ENCODE data around the gene NGEF.

Gene NGEF

GRCh38 chr2:232885264-232885961 is 127.6 kb downstream of the NGEF start:
- no peak overlapping the region for H3K4me3 ChIP-seq (ENCODE audit: low read length)
- H3K9me3 ChIP-seq (ENCODE audit: low read length) = no peaks in the 10 kb centered on the region

GRCh38 chr2:232884549-232885263 is 128.3 kb downstream of the NGEF start:
- H3K27me3 ChIP-seq (ENCODE audit: insufficient read depth, low read length) = no peaks in the 10 kb centered on the region
- H2AFZ ChIP-seq (ENCODE audit: low read depth, low read length) = no peak overlapping the region
- no peaks in the 10 kb centered on the region for H3K4me1 ChIP-seq (ENCODE audit: insufficient read depth, low read length)
- H3K4me3 ChIP-seq (ENCODE audit: low read length) = no peak overlapping the region
- H3K9me3 ChIP-seq (ENCODE audit: low read length) = no peaks in the 10 kb centered on the region
- H3K36me3 ChIP-seq (ENCODE audit: insufficient read depth, low read length) = no peaks in the 10 kb centered on the region

More at GRCh38 chr2:232885264-232885961, 127.6 kb downstream of the NGEF start:
- Histone ChIP-seq H3K27me3 (ENCODE audit: insufficient read depth, low read length) (no peaks in the 10 kb centered on the region), H2AFZ (ENCODE audit: low read depth, low read length) (no peak overlapping the region), H3K4me1 (ENCODE audit: insufficient read depth, low read length) (no peaks in the 10 kb centered on the region), H3K36me3 (ENCODE audit: insufficient read depth, low read length) (no peaks in the 10 kb centered on the region)

GRCh38 chr2:232884001-232884421 is 129.0 kb downstream of the NGEF start:
- Histone ChIP-seq H3K27me3 (ENCODE audit: insufficient read depth, low read length) (no peaks in the 10 kb centered on the region), H2AFZ (ENCODE audit: low read depth, low read length) (no peak overlapping the region), H3K9me3 (ENCODE audit: low read length) (no peaks in the 10 kb centered on the region), H3K36me3 (ENCODE audit: insufficient read depth, low read length) (no peaks in the 10 kb centered on the region), H3K4me3 (ENCODE audit: low read length) (no peak overlapping the region), H3K4me1 (ENCODE audit: insufficient read depth, low read length) (no peaks in the 10 kb centered on the region)

GRCh38 chr2:232883116-232883721 is 129.8 kb downstream of the NGEF start:
- Histone ChIP-seq H3K36me3 (ENCODE audit: insufficient read depth, low read length) (no peaks in the 10 kb centered on the region), H2AFZ (ENCODE audit: low read depth, low read length) (no peak overlapping the region), H3K4me3 (ENCODE audit: low read length) (no peak overlapping the region), H3K9me3 (ENCODE audit: low read length) (no peaks in the 10 kb centered on the region), H3K27me3 (ENCODE audit: insufficient read depth, low read length) (no peaks in the 10 kb centered on the region), H3K4me1 (ENCODE audit: insufficient read depth, low read length) (no peaks in the 10 kb centered on the region)

- H2AFZ ChIP-seq (ENCODE audit: low read depth, low read length) = no peak overlapping the region
- H3K27me3 ChIP-seq (ENCODE audit: insufficient read depth, low read length) = no peaks in the 10 kb centered on the region
- H3K9me3 ChIP-seq (ENCODE audit: low read length) = no peaks in the 10 kb centered on the region
- H3K4me1 ChIP-seq (ENCODE audit: insufficient read depth, low read length) = no peaks in the 10 kb centered on the region
- no peak overlapping the region for H3K4me3 ChIP-seq (ENCODE audit: low read length)
- no peaks in the 10 kb centered on the region for H3K36me3 ChIP-seq (ENCODE audit: insufficient read depth, low read length)
Measured at GRCh38 chr2:232882505-232883115, 130.4 kb downstream of the NGEF start.

- no peak overlapping the region for H2AFZ ChIP-seq (ENCODE audit: low read depth, low read length)
- H3K4me1 ChIP-seq (ENCODE audit: insufficient read depth, low read length) = no peaks in the 10 kb centered on the region
- no peaks in the 10 kb centered on the region for H3K9me3 ChIP-seq (ENCODE audit: low read length)
- no peaks in the 10 kb centered on the region for H3K27me3 ChIP-seq (ENCODE audit: insufficient read depth, low read length)
- no peak overlapping the region for H3K4me3 ChIP-seq (ENCODE audit: low read length)
- no peaks in the 10 kb centered on the region for H3K36me3 ChIP-seq (ENCODE audit: insufficient read depth, low read length)
Measured at GRCh38 chr2:232882085-232882484, 131.0 kb downstream of the NGEF start.

GRCh38 chr2:232880764-232881351 is 132.2 kb downstream of the NGEF start:
- no peaks in the 10 kb centered on the region for H3K36me3 ChIP-seq (ENCODE audit: insufficient read depth, low read length)
- no peaks in the 10 kb centered on the region for H3K9me3 ChIP-seq (ENCODE audit: low read length)
- H2AFZ ChIP-seq (ENCODE audit: low read depth, low read length) = no peak overlapping the region
- H3K4me3 ChIP-seq (ENCODE audit: low read length) = no peak overlapping the region
- no peaks in the 10 kb centered on the region for H3K27me3 ChIP-seq (ENCODE audit: insufficient read depth, low read length)
- H3K4me1 ChIP-seq (ENCODE audit: insufficient read depth, low read length) = no peaks in the 10 kb centered on the region

GRCh38 chr2:232879618-232880494 is 133.2 kb downstream of the NGEF start:
- no peaks in the 10 kb centered on the region for H3K36me3 ChIP-seq (ENCODE audit: insufficient read depth, low read length)
- no peak overlapping the region for H2AFZ ChIP-seq (ENCODE audit: low read depth, low read length)
- H3K4me3 ChIP-seq (ENCODE audit: low read length) = no peak overlapping the region
- no peaks in the 10 kb centered on the region for H3K27me3 ChIP-seq (ENCODE audit: insufficient read depth, low read length)
- H3K4me1 ChIP-seq (ENCODE audit: insufficient read depth, low read length) = no peaks in the 10 kb centered on the region
- no peaks in the 10 kb centered on the region for H3K9me3 ChIP-seq (ENCODE audit: low read length)

- Histone ChIP-seq H3K4me1 (ENCODE audit: insufficient read depth, low read length) (no peaks in the 10 kb centered on the region), H3K27me3 (ENCODE audit: insufficient read depth, low read length) (no peaks in the 10 kb centered on the region), H3K36me3 (ENCODE audit: insufficient read depth, low read length) (no peaks in the 10 kb centered on the region), H2AFZ (ENCODE audit: low read depth, low read length) (no peak overlapping the region), H3K9me3 (ENCODE audit: low read length) (no peaks in the 10 kb centered on the region), H3K4me3 (ENCODE audit: low read length) (no peak overlapping the region)
Measured at GRCh38 chr2:232878855-232879617, 134.0 kb downstream of the NGEF start.

GRCh38 chr2:232877940-232878511 is 135.0 kb downstream of the NGEF start:
- H3K4me3 ChIP-seq (ENCODE audit: low read length) = no peak overlapping the region
- peaks cover 6% of the 10 kb centered on the region for H3K4me1 ChIP-seq (ENCODE audit: insufficient read depth, low read length)
- no peaks in the 10 kb centered on the region for H3K36me3 ChIP-seq (ENCODE audit: insufficient read depth, low read length)
- H3K9me3 ChIP-seq (ENCODE audit: low read length) = no peaks in the 10 kb centered on the region
- no peaks in the 10 kb centered on the region for H3K27me3 ChIP-seq (ENCODE audit: insufficient read depth, low read length)
- no peak overlapping the region for H2AFZ ChIP-seq (ENCODE audit: low read depth, low read length)

- H3K4me3 ChIP-seq (ENCODE audit: low read length) = no peak overlapping the region
- no peaks in the 10 kb centered on the region for H3K36me3 ChIP-seq (ENCODE audit: insufficient read depth, low read length)
- no peaks in the 10 kb centered on the region for H3K9me3 ChIP-seq (ENCODE audit: low read length)
- H2AFZ ChIP-seq (ENCODE audit: low read depth, low read length) = no peak overlapping the region
- peaks cover 6% of the 10 kb centered on the region for H3K4me1 ChIP-seq (ENCODE audit: insufficient read depth, low read length)
- no peaks in the 10 kb centered on the region for H3K27me3 ChIP-seq (ENCODE audit: insufficient read depth, low read length)
Measured at GRCh38 chr2:232876978-232877441, 136.0 kb downstream of the NGEF start.
